GM19023 (cell line): ENCODE measurements around the gene LARP4B.

Experiments
- ATAC-seq: cut with Tn5 transposase; IDR thresholded peaks from one replicate; pipeline ENCODE4 v1.9.1; 2021; ENCODE audit warnings: mild to moderate bottlenecking, moderate library complexity; ENCODE audit not compliant: unreplicated experiment

LARP4B gene

DNA sequence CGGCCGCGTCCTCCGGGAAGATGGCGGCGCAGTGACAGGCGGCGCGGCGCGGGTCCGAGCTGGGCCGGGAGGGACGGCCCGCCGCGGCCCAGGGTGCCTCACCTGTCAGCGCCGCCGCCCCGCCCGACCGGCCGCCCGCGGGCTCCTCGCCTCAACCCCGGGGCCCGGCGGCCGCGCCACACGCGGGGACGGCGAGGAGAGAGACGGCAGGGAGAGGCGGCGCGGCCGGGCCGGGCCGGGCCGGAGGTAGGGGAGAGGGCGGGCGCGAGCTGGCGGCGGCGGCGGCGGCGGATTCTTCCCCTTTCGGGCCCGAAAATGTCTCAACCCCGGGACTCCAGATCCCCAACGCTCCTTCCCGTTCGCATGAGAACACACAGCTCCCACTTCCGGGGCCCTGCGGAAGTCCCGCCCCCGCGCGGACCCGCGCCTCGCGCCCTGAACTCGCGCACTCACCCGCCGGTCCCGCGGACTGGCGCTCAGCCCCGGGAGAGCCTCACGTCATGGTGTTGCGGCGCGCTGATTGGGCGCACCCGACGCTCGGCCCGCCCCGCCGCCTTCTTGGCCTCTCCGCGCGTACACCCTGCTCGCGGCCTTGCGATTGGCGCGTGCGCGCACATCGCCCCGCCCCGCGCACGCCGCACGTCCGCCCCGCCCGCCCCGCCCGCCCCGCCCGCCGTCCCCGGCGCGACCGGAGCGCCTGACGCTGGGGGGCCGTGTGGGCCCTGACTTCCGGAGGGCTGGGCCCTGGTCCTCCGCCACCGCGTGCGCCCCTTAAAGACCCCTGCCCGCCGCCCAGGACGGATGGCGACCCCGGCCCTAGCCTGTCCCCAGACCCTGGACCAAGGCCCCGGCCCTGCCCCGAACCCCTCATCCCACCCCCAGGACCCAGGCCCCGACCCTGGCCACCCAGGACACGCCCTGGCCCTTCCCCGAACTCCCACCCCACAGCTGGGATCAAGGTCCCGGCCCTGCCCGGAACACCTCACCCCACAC is at the start of gene LARP4B:
Gene LARP4B (minus strand): TSS at position 380 of the 993 bp plus-strand sequence. CDS start 45,984 bp downstream, outside the sequence.
- peak; percentile 97 for ATAC-seq

DNA sequence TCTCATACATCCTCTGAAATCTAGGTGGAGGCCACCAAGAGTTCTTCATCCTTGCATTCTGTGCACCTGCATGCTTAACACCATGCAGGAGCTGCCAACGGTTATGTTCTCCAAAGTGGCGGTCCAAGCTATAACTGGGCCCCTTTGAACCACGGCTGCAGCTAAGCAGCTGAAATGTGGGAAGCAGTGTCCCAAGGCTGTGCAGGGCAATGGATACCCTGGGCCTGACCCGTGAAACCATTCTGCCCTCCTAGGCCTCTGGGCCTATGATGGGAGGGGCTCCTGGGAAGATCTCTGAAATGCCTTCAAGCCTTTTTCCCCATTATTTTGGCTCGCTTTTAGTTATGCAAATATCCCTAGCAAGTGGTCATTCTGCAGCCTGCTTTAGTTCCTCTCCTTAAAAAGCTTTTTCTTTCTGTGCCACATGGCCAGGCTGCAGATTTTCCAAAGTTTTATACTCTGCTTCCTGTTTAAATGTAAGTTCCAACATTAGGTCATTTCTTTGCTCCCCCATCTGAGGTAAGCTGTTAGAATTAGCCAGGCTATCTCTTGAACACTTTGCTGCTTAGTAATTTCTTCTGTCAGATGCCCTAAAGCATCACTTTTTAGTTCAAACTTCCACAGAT is 49.1 kb upstream of the LARP4B start:
- ATAC-seq, result no peak

DNA sequence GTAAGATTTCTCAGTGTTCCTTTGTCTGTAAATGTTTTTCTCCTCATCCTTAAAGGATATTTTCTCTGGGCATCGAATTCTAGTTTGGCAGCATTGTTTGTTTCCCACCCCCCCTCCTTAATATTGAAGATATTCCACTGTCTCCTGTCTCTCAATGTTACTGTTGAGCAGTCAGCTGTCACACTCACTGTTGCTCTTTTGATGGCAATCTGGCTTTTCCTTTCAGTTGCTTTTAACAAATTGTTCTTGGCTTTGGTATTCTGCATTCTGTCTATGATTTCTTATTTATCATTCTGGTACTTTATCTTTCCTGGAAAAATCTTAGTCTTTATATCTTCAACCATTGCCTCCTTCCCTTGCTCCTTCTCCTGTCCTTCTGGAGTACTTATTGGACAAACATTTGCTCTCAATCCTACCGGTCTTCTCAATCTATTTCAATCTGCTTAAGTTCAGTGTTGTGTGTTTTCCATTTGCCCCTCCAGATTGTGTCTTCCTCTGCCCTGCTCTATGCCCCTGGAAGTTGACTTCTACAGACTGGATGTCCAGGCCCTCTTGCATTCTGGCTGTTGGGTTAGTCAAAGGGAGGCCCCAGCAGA is 47.4 kb upstream of the LARP4B start:
- no peak for ATAC-seq

DNA sequence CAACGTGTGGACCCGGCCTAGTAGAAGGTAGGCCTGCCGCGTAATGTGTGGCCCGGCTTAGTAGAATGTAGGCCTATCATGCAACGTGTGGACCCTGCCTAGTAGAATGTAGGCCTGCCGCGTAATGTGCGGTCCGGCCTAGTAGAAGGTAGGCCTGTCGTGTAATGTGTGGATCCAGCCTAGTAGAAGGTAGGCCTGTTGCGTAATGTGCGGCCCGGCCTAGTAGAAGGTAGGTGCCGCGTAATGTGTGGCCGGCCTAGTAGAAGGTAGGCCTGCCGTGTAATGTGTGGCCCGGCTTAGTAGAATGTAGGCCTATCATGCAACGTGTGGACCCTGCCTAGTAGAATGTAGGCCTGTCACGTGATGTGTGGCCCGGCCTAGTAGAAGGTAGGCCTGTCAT is 44.8 kb upstream of the LARP4B start:
- no peak for ATAC-seq

DNA sequence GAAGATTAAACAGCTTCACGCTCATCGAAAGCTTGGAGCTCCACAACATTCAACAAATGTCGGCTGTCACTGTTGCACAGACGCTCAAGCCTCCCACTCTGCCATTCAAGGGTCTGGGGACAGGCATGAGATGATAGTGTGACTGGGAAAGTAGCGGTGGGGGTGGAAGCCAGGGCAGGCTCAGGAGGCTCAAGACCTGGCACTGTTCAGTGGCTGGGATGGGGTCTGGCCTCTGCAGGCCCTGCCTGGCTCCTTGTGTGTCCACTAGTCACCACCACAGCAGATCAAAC is 43.2 kb upstream of the LARP4B start:
- ATAC-seq, result no peak

DNA sequence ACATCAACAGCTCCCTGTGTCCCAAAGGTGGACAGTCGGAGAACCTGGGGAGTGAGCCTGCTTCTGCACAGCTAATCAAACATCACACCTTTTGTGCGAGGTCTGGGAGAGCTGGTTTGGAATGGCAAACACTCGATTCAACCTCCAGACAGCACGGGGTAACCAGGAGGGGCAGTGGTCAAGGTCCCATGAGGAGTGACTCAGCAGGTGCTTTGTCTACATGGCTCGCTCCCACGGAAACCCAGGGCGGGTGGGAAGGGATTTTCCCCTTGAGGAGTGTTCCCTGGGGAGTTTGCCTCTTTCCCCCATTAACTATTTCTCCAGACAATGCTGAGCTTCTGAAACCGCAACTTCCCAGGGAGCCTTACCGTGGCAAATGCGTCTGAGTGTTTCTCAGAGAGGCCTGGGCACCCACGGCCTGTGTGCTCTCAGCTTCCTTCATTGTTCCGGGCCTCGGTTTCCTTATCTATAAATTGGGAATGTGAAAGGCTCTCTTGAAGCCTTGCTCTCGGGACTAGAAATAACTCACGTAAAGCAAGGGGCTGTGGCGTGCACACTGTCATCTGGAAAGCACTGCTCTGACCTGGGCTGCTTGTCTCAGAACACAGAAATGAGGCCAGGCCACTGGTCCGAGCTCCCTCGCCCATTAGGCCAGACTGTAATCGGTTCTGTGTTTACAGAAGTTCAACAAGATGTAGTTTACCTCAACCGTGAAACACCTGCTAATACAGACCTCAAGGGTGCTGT is 42.7 kb upstream of the LARP4B start:
- ATAC-seq, result peak; percentile 56

DNA sequence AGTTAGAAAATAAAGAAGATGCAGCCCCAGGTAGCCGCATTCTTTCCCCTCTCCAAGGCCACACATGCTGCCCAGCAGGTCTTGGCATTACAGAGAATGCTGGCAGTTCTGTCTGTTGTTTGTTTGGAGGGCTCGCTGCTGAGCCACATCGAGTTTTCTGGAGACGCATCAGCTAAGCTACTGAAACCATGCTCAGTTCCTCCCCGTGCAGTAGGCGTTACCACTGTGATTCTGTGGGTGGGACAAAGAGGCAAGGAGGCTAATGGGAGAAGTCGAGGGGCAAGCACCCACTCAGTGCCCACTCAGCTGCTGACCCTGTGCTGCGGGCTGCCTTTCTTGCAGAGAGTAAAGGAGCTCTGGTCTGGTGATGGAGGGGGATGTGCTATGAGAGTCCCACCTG is 41.3 kb upstream of the LARP4B start:
- no peak for ATAC-seq

DNA sequence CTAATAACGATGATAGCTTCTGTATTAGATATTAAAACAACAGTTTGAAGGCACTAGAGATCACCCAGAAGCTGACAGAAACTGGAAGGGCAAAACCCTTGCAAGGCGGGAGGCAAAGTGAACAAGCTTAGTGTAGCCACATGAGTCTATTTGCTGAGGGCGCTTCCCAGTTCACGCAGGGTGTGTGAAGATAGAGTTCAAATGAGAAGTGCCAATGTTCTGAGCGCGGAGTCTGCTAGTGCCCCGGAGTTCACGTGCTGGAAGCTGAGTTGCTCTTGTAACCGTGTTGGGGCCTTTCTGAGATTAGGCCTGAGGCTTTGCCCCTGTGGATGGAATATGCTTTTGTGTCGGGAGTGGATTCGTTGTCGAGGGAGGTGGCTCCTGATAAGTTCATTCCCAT is 40.1 kb upstream of the LARP4B start:
- ATAC-seq, result no peak

DNA sequence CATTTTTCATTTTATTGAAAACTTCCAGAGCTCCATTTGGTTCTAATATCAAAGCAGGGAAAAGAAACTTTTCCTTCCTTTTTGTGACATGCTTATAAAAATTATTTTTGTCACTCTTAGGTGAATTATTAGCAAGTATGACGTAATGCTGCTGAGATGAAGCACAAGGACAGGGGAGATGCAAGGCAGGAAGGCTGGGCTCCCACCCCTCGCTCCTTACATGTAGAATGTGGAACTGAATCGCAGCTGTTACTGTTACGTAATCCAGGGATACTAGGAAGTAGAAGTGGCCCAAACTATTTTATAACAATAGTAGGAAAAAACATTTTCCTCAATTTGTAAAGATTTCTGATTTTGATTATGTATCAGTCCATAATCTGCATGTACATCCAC is 39.6 kb upstream of the LARP4B start:
- no peak for ATAC-seq

DNA sequence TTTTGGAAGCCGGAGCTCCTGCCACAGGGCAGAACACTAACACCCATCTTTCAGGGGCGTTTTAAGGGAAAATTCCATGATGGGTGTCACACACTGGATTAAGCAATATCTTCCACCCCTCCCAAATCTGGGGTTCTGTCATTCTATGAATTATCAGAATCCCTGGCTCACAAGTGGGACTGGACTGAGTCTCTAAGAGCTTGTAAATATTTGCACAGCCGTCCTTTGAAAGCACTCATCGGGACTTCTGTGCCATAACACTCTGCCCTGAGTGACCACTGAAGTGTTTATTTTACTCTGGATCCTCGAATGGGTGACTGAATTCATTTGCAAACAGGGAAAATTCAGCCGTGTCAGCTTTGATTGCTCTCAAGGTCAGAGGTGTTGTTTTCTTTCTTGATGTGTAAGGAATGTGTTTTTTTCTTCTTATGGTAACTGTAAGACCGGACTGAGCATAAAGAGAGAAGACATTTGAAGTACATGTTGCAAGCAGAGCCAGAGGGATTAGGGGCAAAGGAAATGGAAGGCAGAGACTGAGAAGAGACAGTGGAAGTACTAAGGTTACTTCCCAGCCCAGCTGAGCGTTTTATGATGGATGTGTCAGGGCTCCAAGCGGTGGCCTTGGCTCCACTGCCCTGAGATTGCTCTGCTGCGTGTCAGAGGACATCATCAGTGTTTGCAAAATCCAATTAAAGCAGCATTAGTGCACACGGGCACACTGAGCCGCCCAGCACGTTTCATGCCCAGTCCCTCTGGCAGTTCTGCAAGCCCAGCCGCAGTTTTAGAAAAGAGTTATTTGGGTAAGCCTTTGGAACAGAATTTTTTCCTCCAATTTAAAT is 39.0 kb upstream of the LARP4B start:
- ATAC-seq, result no peak

DNA sequence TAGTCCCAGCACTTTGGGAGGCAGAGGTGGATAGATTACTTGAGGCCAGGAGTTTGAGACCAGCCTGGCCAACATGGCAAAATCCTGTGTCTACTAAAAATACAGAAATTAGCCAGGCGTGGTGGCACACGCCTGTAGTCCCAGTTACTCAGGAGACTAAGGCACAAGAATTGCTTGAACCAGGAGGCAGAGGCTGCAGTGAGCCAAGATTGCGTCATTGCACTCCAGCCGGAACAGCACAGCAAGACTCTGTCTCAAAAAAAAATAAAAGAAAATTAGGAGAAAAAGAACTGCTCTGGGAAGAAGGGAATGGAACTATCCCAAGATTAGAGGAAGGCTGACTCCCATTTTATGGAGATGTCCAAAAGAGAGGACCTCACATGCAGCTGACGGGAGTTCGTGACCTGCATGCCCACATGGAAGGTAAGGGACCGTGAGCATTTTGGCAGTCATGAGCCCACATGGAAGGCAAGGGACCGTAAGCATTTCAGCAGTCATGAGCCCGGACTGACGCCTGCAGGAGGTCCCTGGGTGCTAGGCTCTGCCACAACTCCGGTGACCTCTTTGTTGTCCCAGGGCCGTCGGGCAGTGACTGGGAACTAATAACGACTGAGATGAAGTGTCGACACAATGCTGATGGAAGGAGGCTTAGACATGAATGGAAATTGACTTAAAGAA is 38.1 kb upstream of the LARP4B start:
- ATAC-seq, result no peak

DNA sequence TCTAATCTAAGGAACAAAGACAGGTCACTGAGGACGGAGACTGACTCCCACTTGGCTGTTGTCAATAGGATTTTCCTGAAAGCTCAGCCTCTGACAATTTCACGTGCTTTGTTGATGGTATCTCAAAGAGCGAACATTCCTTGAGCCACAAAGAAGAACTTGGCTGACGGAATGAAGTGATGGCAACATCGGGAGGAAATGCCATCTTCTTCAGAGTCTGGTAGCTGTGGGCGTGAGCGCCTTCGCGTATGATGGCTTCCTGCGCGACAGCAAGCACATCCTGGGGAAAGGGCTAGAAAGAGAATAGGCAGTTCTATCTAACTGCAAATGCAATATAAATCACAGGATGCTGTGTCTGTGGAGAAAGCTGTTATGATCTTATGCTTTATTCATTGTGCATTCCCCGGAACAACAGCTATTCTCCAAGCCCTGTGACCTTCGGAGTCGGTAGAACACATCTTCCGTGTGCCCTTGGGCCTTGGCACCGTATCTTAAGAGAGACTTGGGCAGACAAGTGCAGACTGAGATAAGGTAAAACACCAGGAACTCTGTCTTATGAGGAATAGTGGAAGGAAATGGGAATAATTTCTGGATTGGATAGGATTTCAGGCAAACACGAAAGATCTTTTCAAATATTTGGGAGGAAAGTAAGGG is 37.2 kb upstream of the LARP4B start:
- ATAC-seq, result no peak

DNA sequence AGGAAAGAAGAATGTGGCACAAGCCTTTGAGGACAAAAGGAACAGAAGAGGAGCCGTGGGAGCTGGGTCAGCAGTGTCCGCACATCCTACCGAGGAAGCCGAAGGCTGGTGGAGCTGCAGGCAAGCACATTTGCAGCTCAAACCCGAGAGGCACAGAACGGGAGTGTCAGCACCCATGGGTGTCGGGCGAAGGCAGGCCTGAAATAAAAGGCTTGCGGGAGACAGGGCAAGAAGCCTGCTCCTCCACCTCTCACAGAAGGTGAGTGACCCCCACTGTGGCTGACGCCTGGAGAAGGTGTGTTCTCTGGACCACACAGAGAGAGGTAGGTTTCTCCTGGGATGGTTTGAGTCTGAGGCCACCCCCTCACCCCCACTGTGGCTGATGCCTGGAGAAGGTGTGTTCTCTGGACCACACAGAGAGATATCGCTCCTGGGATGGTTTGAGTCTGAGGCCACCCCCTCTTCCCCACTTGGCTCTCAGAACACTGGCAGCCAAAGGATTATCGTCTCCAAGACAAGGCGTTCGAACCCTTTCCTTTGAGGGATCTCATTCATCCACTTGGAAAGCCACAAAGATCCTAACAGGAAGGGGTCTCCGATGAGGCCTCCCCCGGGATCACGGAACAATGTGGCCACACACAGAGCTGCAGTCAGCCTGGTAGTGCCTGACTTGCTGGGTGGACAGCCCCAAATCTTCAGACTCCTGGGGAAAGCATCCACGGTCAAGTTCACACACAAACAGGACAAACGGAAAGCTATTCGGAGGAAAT is 35.1 kb upstream of the LARP4B start:
- ATAC-seq, result no peak

DNA sequence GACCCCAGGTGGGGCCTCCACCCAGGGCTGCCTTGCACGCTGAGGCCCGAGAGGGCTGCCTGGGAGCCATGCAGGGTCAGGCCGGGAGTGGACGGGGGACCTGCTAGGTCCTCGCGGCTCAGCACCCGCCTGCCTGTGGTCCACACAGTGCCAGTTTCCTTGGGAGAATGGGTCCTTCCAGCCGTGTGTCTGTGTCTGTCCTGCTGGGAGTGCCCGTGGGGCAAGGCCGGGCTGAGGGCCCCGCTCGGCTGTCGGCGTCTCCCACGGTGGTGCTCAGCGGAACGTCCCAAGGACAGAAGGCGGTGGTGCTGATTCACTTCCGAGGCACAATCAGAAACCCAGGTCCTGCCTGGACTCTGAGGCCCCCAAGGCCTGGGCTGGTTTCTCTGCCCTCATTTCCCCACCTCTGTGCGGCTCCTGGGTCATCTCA is 33.5 kb upstream of the LARP4B start:
- ATAC-seq, result no peak

DNA sequence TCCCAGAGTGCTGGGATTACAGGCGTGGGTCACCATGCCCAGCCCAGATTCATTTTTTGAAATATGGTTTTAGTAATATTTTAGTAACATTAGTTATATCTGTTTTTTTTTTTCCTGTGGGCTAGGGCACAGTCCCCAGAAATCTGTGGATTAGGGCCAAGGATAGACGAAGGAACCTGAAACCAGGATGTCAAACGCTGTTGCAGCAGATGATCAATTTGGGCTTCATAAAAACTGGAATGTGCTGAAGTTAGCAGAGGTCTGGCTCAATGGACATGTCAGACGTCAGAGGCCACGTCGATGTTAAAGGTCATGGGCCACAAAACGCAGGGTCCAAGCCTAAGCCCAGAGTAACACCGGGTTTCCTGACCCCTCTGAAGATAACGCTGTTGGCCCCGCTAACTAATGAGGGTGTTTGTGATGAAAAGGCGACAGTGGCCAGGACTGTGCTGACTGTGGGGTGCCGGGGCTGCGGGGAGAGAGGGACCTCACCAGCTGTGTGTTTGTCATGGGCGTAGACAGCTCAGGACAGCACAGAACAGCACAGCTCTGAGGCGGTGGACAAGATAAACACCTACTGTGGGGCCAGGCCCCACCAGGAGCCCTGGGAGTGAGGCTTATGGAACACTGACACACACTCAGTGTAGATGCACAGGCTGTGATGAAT is 32.9 kb upstream of the LARP4B start:
- ATAC-seq, result no peak

DNA sequence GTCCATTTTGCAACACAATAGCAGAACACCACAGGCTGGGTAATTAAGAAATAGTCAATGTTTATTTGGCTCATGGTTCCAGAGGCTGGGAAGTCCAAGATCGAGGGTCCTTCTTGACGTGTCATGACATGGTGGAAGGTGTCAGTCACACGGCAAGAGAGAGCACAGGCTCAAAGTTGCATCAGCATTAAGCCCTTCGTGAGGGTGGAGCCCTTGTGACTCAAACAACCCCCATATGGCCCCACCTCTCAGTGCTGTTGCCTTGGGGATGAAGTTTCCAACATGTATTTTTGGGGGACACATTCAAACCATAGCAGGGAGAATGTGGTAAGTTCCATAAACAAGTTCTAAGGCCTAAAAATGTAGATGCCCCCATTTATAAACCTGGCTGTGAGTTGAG is 32.1 kb upstream of the LARP4B start:
- no peak for ATAC-seq

DNA sequence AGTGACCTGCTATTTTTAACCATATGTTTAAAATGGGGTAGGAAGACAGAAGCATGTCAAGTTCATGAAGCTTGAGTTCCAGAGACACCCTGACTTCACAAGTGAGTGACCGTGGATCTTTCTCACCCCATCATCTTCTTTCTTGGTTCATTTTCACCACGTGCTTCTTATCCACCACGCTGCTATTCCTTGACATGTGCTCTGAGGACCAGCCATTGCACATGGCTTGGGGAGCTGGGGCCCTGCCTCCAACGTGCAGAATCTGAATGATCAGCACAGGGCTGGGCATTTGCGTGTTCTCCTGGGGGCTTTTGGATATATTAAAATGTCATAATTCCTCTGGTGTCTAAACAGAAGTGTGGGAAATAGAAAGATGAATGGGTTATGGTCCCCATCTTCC is 31.7 kb upstream of the LARP4B start:
- ATAC-seq, result no peak

DNA sequence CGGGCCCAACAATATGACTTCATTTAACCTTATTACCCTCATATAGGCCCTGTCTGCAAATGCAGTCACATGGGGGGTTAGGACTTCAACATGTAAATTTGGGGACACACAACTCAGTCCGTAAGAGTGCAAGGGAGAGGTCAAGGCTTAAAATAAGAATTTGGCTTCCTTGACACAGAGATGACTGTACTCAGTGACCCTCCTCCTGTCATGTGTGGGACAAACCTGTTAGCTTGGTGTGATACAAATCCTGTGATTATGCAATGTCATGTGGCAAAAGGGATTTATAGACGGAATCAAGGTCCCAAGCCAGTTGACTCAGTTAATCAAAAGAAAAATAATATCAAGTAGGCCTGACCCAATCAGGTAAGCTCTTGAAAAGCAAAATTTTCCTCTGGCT is 30.8 kb upstream of the LARP4B start:
- no peak for ATAC-seq
